ENCODE measurements around the gene P2RY8. TPM values are rescaled to one million over a fixed set of nuclear protein-coding genes. Genes with fewer than 3 reads are reported as not detected.
A peak's percentile ranks its signal among the peaks of the same experiment; 100 is the strongest.
"Not testable (repeated sequence)": the region's sequence is repeated elsewhere in the genome, so short reads cannot be mapped to it uniquely, and the experiment has no call there.

Gene P2RY8
- total and polyA plus RNA-seq, 10 of the 15 experiments (the other 5 are each of a cell fraction or from before 2014, with no cell fraction given): 2.0 to 64.4 (median 36.5) TPM

DNA sequence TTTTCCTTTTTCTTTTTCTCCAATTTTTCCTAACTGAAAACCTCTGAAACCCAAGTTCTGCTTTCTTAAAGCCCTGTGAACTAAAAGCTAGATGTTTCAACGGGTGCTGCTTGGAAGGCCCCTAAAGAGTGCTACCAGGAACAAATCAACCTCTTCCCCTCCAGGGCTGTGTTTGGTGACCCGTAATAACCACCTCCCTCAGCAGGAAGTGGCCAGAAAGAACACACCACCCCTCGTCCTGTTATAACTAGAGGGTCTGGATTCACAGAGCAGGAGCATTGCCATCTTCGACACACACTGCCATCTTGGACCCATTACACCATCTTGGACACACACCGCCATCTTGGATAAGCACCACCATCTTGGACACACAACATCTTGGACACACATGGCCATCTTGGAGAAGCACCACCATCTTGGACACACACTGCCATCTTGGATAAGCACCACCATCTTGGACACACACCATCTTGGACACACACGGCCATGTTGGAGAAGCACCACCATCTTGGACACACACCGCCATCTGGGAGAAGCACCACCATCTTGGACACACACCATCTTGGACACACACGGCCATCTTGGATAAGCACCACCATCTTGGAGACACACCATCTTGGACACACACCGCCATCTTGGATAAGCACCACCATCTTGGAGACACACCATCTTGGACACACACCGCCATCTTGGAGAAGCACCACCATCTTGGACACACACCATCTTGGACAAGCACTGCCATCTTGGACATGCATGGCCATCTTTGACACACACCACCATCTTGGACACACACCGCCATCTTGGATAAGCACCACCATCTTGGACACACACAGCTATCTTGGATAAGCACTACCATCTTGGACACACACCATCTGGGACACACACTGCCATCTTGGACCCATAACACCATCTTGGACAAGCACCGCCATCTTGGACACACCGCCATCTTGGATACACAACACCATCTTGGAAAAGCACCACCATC is 89.7 kb downstream of the P2RY8 start:
- H3K4me3 ChIP-seq; DNase-seq (ENCODE audit: low read depth, low spot score); H3K27me3 ChIP-seq (replicated peaks in 1 of 2; ENCODE audit: control insufficient read depth in 2 of 2, insufficient read depth in 2 of 2, low read length in 1 of 2); in situ Hi-C loops (cut with MboI); H3K4me2 ChIP-seq (ENCODE audit: control insufficient read depth, insufficient read depth); intact Hi-C loops (cut with micrococcal nuclease; ENCODE audit: unreplicated experiment); H2AFZ ChIP-seq (ENCODE audit: control insufficient read depth, low read depth, low read length); H4K20me1 ChIP-seq (ENCODE audit: control insufficient read depth, insufficient read depth); RAD21 ChIA-PET (ENCODE audit: unreplicated experiment); BruUV-seq (replicated peaks); H3K9ac ChIP-seq (ENCODE audit: control insufficient read depth, insufficient read depth, low read length); CTCF ChIA-PET; H3K27ac ChIP-seq (ENCODE audit: control insufficient read depth, insufficient read depth); POLR2A ChIA-PET; SMC1A ChIA-PET (ENCODE audit: uncharacterized antibody, unreplicated experiment): not testable (repeated sequence)
- peaks cover 40% of the 10 kb centered on the region for H3K9me3 ChIP-seq (replicated peaks; ENCODE audit: control insufficient read depth, insufficient read depth, low read length)
- H3K4me1 ChIP-seq (ENCODE audit: control insufficient read depth, insufficient read depth, low read length): peaks cover 13% of the 10 kb centered on the region
- peaks cover 53% of the 10 kb centered on the region for H3K79me2 ChIP-seq (ENCODE audit: control insufficient read depth, insufficient read depth, low read length)
- peaks cover 0 to 10% of the 10 kb centered on the region in 2 experiments; a peak in 2 of 4 replicates for H3K36me3 ChIP-seq (ENCODE audit: control insufficient read depth in 2 of 2, insufficient read depth in 2 of 2, low read length in 1 of 2)
- TF ChIP-seq, protein P1, sequence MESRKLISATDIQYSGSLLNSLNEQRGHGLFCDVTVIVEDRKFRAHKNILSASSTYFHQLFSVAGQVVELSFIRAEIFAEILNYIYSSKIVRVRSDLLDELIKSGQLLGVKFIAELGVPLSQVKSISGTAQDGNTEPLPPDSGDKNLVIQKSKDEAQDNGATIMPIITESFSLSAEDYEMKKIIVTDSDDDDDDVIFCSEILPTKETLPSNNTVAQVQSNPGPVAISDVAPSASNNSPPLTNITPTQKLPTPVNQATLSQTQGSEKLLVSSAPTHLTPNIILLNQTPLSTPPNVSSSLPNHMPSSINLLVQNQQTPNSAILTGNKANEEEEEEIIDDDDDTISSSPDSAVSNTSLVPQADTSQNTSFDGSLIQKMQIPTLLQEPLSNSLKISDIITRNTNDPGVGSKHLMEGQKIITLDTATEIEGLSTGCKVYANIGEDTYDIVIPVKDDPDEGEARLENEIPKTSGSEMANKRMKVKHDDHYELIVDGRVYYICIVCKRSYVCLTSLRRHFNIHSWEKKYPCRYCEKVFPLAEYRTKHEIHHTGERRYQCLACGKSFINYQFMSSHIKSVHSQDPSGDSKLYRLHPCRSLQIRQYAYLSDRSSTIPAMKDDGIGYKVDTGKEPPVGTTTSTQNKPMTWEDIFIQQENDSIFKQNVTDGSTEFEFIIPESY (IDR thresholded peaks at IDR 0.05): peak; percentile 85; the same call in 1 of the 2 replicates
- peak; percentile 47; the same call in 1 of the 2 replicates for TF ChIP-seq SPI1 (IDR thresholded peaks at IDR 0.05; ENCODE audit: borderline replicate concordance, insufficient read depth, low read depth, low read length)
- TF ChIP-seq YY1 (IDR thresholded peaks at IDR 0.05; ENCODE audit: low read depth, low read length): peak; percentile 92
- 0 out of 2 replicates have a peak, but pooled peaks have one; percentile 19 for TF ChIP-seq CBX5 (IDR thresholded peaks at IDR 0.05; ENCODE audit: low read depth)
- TF ChIP-seq NR2C1 (IDR thresholded peaks at IDR 0.05): peak; percentile 39; the same call in 1 of the 2 replicates
- TF ChIP-seq IKZF2 (IDR thresholded peaks at IDR 0.05): 0 out of 4 replicates have a peak, but pooled peaks of 1 of the 2 experiments have one; percentile 7
- TF ChIP-seq MTA3 (IDR thresholded peaks at IDR 0.05; ENCODE audit: borderline replicate concordance, low read length): 0 out of 2 replicates have a peak, but pooled peaks have one; percentile 25
- peak; percentile 55; the same call in 1 of the 2 replicates for TF ChIP-seq NR2F1 (conservative IDR thresholded peaks at IDR 0.05)
- ATAC-seq: peak; percentile 87
- 75% methylated on average over 13 of the region's 13 CpGs for WGBS (ENCODE audit: insufficient coverage, insufficient replicate concordance, low lambda C conversion rate, missing lambda C conversion rate)
- FAIRE-seq: peak; percentile 54
